Measurements from ENCODE around the gene KLHL35. TPM values are rescaled to one million over a fixed set of nuclear protein-coding genes. Genes with fewer than 3 reads are reported as not detected.
A peak's percentile ranks its signal among the peaks of the same experiment; 100 is the strongest.

The KLHL35 gene
- total RNA-seq, 1 donor from 2014 or later = 0.77 TPM

DNA sequence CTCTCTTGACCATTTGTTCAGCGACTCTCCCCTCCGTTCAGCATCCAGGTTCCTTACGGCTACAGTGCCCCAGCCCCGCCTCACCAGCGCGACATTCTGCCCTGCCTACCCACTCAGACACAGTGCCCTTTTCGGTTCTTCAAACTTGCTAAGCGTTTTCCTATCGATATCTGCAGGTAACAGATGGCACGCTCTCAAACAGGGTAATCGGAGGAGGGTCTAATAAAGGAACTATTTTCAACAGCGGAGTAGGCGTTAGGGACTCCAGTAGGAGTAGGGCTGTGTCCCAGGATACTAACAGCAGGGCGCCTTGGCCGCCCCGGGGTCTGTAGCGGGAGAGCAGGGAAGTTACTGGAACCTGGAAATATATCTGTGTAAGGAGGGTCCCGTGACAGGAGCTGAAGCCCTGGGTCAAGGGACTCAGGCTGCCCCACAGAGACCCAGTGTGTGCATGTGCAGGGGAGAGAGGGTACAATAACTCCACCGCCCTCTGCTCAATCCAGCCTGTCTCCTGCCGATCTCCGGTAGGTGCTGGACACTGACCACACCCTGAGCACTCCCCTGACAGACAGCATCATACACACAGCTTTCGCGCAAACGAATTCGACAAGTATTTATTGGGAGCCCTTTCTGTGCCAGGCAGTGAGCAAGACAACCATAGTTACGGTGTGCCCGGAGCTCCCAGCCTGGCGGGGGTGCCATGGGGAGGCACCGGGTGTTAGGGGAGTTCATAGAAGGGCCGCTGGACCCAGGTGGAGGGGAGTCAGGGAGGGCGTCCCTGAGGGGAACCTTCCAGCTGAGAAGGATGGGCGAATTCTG is 2.1 kb downstream of the KLHL35 start:
- H3K27ac Mint-ChIP-seq (ENCODE audit: unreplicated experiment) = peak overlapping the region; percentile 62

DNA sequence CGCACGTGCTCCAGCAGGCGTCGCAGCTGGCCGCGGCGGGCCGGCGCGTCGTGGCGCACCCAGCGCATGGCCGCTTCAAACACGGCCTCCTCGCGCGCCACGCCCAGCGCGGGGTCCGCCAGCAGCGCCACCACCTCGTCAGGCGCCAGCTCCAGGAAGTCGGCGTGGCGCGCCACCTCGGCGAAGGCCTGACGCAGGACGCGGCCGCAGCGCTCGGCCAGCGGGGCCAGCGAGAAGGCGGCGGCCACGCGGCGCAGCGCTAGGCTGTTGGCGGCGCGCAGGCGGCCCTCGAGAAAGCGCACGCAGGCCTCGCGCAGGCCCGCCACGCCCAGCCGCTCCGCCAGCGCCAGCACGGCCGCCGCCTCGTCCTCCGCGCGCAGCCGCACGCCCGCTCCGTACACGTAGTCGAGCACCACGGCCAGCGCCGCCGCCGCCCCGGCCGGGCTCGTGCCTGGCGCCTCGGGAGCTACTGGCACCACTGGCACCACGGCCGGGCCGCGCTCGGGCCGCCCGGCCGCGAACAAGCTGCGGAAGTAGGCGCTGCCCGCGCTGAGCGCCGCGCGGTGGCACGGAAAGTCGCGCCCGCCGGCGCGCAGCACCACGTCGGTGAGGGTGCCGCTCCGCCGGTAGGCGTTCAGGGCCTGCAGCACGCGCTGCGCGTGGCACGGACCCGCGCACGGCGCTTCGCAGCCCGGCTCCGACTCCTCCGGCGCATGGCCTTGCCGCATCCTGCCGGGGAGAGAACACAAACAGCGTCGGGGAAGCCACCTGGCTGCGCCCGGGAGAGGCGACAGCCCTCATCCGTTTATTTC is 2.9 kb downstream of the KLHL35 start:
- H4K20me1 ChIP-seq (ENCODE audit: insufficient read depth, low read length) = no peaks in the 10 kb centered on the region
- peak overlapping the region; percentile 49 for H3K9ac ChIP-seq (ENCODE audit: low read length)
- peaks cover 16% of the 10 kb centered on the region for H3K9me3 Mint-ChIP-seq (ENCODE audit: unreplicated experiment)
- H3K27ac ChIP-seq (ENCODE audit: low read depth, low read length) = no peak overlapping the region
- peaks cover 10% of the 10 kb centered on the region for H3K36me3 Mint-ChIP-seq (ENCODE audit: low read depth, unreplicated experiment)
- H3K4me1 ChIP-seq (ENCODE audit: insufficient read depth, low read length) = peaks cover 8% of the 10 kb centered on the region
- peaks cover 37% of the 10 kb centered on the region for H3K27me3 ChIP-seq (ENCODE audit: insufficient read depth, low read length)
- peak overlapping the region; percentile 89 for H3K4me2 ChIP-seq (ENCODE audit: low read length)
- peak overlapping the region; percentile 54 for H3K4me3 ChIP-seq (ENCODE audit: insufficient read depth, low read depth, low read length)
- no peaks in the 10 kb centered on the region for H3K79me2 ChIP-seq (ENCODE audit: insufficient read depth, low read length)
- H2AFZ ChIP-seq (ENCODE audit: low read depth, low read length) = peak overlapping the region; percentile 90
- peaks cover 10% of the 10 kb centered on the region for H3K9me3 ChIP-seq (ENCODE audit: insufficient read depth, low read depth, low read length)
- H3K4me3 Mint-ChIP-seq (ENCODE audit: unreplicated experiment) = peak overlapping the region; percentile 71
- no peak for FAIRE-seq
- H3K36me3 ChIP-seq (ENCODE audit: insufficient read depth, low read length) = no peaks in the 10 kb centered on the region
- no peak overlapping the region for H3K27ac Mint-ChIP-seq (ENCODE audit: unreplicated experiment)
- TF ChIP-seq, protein P1, sequence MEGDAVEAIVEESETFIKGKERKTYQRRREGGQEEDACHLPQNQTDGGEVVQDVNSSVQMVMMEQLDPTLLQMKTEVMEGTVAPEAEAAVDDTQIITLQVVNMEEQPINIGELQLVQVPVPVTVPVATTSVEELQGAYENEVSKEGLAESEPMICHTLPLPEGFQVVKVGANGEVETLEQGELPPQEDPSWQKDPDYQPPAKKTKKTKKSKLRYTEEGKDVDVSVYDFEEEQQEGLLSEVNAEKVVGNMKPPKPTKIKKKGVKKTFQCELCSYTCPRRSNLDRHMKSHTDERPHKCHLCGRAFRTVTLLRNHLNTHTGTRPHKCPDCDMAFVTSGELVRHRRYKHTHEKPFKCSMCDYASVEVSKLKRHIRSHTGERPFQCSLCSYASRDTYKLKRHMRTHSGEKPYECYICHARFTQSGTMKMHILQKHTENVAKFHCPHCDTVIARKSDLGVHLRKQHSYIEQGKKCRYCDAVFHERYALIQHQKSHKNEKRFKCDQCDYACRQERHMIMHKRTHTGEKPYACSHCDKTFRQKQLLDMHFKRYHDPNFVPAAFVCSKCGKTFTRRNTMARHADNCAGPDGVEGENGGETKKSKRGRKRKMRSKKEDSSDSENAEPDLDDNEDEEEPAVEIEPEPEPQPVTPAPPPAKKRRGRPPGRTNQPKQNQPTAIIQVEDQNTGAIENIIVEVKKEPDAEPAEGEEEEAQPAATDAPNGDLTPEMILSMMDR (IDR thresholded peaks at IDR 0.05; ENCODE audit: insufficient read depth, low read depth, low read length) = no peak
- TF ChIP-seq EZH2 (IDR thresholded peaks at IDR 0.05; ENCODE audit: insufficient read depth, low read length) = peak; percentile 65
- peaks cover 55% of the 10 kb centered on the region for H3K27me3 Mint-ChIP-seq (ENCODE audit: low read depth, unreplicated experiment)
- H3K4me1 Mint-ChIP-seq (ENCODE audit: low read depth, unreplicated experiment) = no peaks in the 10 kb centered on the region
- DNase-seq (ENCODE audit: low read depth) = peak; percentile 64

More for the DNA sequence above, 2.1 kb downstream of the KLHL35 start:
- Histone ChIP-seq H3K9ac (ENCODE audit: low read length) (peak overlapping the region; percentile 49), H3K9me3 (ENCODE audit: insufficient read depth, low read depth, low read length) (peaks cover 10% of the 10 kb centered on the region), H3K36me3 (ENCODE audit: insufficient read depth, low read length) (no peaks in the 10 kb centered on the region), H2AFZ (ENCODE audit: low read depth, low read length) (peak overlapping the region; percentile 90), H3K4me3 (ENCODE audit: insufficient read depth, low read depth, low read length) (peak overlapping the region; percentile 54), H3K4me2 (ENCODE audit: low read length) (peak overlapping the region; percentile 89), H3K27me3 (ENCODE audit: insufficient read depth, low read length) (peaks cover 37% of the 10 kb centered on the region), H3K4me1 (ENCODE audit: insufficient read depth, low read length) (peaks cover 8% of the 10 kb centered on the region), H3K79me2 (ENCODE audit: insufficient read depth, low read length) (no peaks in the 10 kb centered on the region), H4K20me1 (ENCODE audit: insufficient read depth, low read length) (no peaks in the 10 kb centered on the region), H3K27ac (ENCODE audit: low read depth, low read length) (no peak overlapping the region)
- H3K27me3 Mint-ChIP-seq (ENCODE audit: low read depth, unreplicated experiment) = peaks cover 58% of the 10 kb centered on the region
- H3K4me3 Mint-ChIP-seq (ENCODE audit: unreplicated experiment) = peak overlapping the region; percentile 71
- DNase-seq (ENCODE audit: low read depth) (no peak), FAIRE-seq (no peak)
- TF ChIP-seq EZH2 (IDR thresholded peaks at IDR 0.05; ENCODE audit: insufficient read depth, low read length) = peak; percentile 31
- TF ChIP-seq, protein P1 (IDR thresholded peaks at IDR 0.05; ENCODE audit: insufficient read depth, low read depth, low read length) = no peak
- peaks cover 16% of the 10 kb centered on the region for H3K9me3 Mint-ChIP-seq (ENCODE audit: unreplicated experiment)
- H3K36me3 Mint-ChIP-seq (ENCODE audit: low read depth, unreplicated experiment) = peaks cover 10% of the 10 kb centered on the region
- no peaks in the 10 kb centered on the region for H3K4me1 Mint-ChIP-seq (ENCODE audit: low read depth, unreplicated experiment)

Data from astrocyte (in vitro differentiated cells and primary cell).